ENCODE measurements around the gene LDHD.
"Not testable (repeated sequence)": the region's sequence is repeated elsewhere in the genome, so short reads cannot be mapped to it uniquely, and the experiment has no call there.

Gene LDHD

DNA sequence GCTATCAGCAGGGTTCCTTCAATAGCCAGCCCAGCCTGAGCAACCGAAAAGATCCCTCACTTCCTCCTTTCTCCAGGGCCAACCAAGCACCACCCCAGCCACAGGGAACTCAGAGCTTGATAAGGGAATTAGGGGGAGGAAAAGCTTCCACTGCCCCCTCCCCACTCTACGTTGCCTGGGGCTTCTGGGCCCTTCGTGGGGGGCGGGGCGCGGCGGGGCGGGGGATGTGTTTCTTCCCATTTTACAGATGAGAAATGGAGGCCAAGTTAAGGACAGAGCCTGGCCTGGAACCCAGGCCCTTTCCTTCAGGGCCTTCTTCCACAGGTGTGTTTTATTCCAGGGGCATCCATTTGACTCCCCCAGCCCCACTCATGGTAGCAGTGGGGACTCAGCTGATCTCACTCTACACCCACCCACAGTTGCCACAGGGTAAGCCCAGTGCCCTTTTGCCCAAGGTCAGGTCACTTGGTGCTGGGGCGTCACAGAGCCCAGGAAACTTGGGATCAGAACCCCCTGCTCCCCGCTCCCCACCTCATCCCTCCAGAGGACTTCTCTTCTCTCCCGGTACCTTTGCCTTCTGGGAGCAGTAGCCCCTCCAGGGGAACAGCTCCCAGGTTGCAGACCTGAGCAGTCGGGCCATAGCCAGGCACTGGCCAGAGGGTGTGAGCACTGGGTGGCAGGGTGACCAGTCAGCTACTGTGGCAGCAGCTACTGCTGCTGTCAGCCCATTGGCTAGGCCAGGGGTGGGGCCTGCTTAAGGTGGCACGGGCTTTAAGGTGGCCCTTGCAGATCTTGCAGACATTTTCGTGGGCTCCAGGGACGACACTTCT lies at the start of gene LDHD:
Gene LDHD, minus strand, starts transcription at position 700 of the 830 bp plus-strand sequence. Its CDS starts 60 bp downstream, at position 640.
- no peak for DNase-seq

DNA sequence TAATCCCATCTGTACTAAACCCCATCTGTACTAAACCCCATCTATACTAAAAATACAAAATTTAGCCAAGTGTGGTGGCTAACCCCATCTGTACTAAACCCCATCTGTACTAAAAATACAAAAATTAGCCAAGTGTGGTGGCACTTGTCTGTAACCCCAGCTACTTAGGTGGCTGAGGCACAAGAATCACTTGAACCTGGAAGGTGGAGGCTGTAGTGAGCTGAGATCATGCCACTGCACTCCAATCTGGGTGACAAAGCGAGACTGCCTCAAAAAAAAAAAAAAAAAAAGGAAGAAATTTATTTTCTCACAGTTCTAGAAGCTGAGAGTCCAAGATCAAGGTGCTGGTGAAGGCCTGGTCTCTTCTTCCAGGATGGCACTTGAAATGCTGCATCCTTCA lies 43.8 kb upstream of the LDHD start:
- DNase-seq: no peak

DNA sequence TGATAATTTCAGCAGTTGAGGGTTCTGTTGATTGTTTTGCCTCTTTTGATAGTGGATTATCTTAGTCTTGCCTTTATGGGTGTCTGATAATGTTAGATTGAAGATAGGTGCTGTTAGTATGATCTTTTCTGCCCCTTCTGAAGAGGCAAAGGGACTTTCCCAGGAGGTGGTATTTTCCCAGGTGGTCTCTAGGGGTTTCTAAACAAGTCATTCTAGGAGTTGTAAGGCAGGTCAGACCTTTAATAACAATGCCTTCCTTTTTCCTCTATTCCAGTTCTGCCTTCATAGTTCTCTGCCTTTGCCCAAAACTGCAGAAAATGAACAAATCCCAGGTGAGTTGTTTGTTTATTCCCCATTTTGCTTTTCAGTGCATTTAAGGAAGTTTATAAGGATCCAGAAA lies 36.1 kb upstream of the LDHD start:
- DNase-seq: no peak

DNA sequence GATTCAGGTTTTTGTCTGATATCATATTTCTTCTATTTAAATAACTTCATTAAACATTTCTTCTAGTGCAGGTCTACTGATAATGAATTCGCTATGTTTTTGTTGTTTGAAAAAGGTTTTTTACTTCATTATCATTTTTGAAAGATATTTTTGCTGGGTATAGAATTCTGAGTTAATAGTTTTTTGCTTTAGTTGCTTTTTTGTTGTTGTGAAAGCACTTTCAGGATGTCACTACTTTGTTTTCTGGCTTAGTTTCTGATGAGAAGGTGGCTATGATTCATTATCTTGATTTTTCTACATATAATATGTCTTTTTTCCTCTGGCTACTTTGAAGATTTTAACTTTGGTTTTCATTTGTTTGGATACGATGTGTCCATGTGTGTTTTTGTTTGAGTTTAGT lies 35.2 kb upstream of the LDHD start:
- no peak for DNase-seq

GRCh38 chr16:75148311-75149195 lies 32.0 kb upstream of the LDHD start, which contains the start of gene ZFP1:
Gene ZFP1, plus strand, starts transcription at chr16:75148524. Its CDS starts 4,428 bp downstream, at chr16:75152952.
- DNase-seq: peak; percentile 23

- DNase-seq: no peak
Observed at GRCh38 chr16:75147968-75148310, 31.4 kb upstream of the LDHD start.

- DNase-seq: no peak
Observed at GRCh38 chr16:75143941-75144340, 27.4 kb upstream of the LDHD start.

DNA sequence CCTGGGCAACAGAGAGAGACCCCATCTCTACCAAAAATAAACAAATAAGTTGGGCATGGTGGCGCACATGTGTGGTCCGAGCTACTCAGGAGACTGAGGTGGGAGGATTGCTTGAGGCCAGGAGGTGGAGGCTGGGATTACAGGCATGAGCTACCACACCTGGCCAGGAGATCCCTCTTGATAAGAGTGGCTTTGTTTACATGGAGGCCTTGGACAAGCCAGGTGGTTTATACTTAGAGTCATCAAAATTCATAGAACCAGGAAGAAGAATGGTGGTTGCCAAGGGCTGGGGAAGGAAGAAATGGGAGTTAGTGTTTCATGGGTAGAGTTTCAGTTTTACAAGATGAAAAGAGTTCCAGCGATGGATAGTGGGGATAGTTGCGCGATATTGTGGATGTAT lies 22.9 kb upstream of the LDHD start:
- DNase-seq: no peak

- DNase-seq: no peak
Observed at GRCh38 chr16:75138636-75139035, 22.1 kb upstream of the LDHD start.

DNA sequence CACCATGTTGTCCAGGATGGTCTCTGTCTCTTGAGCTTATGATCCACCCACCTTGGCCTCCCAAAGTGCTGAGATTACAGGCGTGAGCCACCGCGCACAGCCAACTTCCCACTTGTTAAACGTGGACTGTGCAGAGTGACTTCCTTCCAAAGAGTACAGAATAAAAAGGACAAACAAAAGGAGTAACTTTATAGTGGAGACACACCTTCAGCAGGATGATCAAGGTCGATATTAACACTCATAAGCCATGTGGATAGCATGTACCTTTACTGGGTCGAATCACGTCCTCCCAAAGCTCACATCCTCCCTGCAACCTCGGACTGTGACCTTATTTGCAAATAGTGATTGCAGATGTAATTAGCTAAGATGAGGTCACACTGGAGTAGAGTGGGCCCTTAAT lies 21.7 kb upstream of the LDHD start:
- DNase-seq: no peak

DNA sequence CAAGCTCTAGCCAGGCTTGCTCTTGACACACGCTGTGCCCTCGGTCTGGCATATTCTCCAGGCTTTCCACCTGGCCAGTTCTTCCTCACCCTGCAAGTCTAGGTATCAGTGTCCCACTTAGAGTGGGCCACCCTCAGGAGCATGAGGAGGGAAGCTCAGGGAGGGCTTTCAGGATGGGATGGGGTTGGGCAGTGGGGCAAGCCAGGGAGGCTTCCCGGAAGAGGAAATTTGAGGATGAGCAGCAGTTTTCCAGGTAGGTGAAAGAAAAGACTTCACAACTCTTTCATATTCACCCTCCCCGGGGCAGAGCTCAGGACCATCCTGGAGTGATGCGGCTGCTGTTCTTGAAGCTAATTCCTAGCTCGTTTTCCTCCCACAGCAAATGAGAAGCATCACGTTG lies 14.5 kb upstream of the LDHD start:
- DNase-seq: no peak

DNA sequence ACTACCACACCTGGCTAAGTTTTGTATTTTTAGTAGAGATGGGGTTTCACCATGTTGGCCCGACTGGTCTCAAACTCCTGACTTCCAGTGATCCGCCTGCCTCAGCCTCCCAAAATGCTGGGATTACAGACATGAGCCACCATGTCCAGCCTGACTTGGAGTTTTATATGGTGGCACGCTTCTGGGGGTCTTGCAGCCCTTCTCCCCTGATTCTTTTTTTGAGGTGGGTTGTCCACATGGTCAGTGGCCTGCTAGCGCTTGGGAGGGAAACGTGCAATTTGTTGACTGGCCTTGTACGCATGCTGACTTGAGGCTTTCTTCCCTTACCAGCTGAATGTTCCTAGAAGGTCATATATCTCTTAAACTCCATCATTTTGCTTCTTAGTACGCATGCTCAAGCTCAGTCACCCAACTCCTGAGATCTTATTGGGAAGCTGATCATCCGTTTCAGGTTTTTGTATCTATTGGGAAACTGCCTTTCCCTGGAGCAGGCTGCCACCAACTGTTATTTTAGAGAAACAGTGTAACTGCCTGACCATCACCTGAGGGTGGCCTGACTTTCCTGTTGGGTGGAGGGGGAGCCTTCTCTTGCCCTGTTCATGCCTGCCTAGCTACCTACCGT lies 13.7 kb upstream of the LDHD start:
- no peak for DNase-seq

GRCh38 chr16:75129421-75130149 lies 13.0 kb upstream of the LDHD start:
- not testable (repeated sequence) for DNase-seq

DNA sequence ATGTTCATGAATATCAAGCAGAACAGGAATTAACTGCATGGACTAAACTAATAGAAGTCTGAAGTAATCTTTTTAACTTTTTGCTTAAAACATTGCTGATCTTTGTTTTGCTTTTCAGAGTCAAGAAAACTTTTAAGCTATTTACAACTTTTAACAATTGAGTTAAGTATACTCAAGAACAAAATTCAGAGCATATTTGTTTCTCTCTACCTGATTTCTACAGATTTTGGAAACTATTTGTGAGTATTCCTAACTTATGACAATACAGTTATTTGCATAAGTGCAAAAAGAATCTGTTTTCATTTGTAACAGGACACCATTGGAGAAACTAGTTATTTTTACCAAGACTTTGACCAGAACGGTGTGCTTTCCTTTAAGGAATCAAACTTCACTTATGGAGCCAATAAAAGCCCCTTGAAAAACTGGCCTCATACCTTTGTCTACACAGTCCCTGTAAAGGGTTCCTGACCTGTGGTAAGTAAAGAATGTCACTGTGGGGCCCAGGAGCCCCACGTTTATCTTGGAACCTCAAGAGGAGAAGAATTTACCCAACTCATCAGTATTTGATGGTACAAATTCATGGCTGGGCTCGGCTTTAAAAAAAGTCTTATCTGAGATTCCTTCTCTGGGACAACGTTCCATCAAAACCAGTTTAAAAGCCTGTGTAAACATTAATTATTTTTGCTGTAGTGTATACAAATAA lies 11.3 kb upstream of the LDHD start:
- DNase-seq: no peak

GRCh38 chr16:75122609-75123008 lies 6.0 kb upstream of the LDHD start:
- DNase-seq: no peak

GRCh38 chr16:75121949-75122568 lies 5.5 kb upstream of the LDHD start:
- no peak for DNase-seq

GRCh38 chr16:75120253-75120652 lies 3.7 kb upstream of the LDHD start:
- no peak for DNase-seq

DNA sequence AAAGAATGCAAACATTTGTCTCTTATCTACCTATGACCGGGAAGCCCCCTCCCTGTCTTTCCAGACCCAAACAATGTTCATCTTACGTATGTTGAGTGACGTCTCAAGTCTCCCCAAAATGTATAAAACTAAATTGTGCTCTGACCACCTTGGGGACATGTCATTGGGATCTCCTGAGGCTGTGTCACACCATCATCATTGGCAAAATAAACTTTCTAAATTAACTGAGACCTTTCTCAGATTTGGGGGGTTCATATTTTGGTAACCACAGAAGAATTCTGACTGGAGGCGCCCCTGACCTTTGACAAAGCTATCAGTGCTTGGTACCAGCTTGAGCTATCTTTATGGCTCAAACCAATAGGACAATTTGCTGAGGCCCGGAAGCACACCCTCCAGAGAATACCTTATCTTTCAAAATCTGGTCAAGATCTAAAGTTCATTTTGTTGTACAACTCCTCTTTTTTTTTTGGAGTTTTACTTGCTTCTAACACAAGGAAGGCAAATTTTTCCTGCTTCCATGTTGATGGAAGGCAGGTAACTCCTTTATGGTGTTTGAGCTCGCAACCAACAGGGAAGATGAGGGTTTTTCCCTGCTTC lies 2.5 kb upstream of the LDHD start:
- DNase-seq: no peak

DNA sequence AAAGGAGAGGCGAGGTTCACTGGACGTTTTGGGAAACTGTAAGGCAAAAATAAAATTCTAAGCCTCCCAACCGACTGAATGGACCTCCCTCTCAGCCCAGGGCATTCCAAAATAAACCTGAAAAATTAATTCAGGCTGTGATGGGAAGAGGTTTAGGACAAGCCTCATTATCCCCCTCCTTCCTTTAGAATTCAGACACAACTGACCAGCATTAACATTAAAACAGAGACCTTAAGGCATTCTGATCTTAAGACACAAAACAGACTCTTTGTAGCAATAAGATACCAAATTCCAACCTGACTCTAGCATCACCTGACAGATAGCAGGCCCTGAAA lies 298 bp upstream of the LDHD start:
- no peak for DNase-seq

DNA sequence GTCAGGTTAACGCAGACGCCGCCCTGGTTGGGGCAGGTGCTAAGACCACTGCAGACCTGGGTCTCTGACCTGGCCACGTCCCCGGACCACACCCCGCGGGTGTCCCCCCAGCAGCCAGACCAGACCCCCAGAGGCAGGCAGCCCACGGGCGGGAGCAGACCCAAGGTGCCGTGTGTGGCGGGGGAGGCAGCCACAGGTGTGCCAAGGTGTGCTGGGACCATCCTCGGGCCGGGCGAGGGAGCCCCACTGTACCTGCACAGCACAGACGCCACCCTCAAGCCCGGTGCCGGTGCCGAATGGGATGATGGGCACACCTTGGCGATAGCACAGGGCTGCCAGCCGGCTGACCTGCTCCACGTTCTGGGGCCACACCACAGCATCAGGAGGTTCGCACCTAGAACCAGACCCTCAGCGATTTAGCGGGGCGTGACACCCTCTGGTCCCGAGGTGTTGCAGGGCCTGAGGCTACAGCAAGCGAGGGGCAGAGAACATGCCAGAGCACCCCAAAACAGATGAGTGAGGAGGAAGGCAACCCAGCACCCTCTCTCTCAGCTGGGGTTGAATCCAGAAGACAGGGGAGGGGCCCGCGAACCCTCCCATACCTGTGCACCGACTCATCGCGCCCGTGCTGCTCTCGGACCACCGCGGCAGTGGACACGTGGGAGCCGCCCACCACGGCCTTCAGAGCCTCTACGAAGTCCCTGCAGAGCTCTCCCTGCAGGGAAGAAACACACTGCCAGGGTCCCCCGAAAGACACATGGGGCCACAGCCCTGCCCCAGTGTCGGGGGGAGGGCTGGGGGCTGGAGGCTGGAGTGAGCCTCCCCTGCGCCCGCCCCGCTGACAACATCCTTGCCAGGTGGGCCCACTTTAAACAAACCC lies 1.4 kb downstream of the LDHD start:
- DNase-seq: no peak

Measured in NCI-H2029 treated with DMSO at 0.1 percent for 48 hours (cell line).